ENCODE results near the gene AK5. TPM values are rescaled to one million over a fixed set of nuclear protein-coding genes. Genes with fewer than 3 reads are reported as not detected.
"Not testable (repeated sequence)": the region's sequence is repeated elsewhere in the genome, so short reads cannot be mapped to it uniquely, and the experiment has no call there.

Gene AK5
- total and polyA plus RNA-seq, 3 donors from 2014 or later = 28.0 to 40.4 (median 28.7) TPM

GRCh38 chr1:77416692-77417450, 135.1 kb downstream of the AK5 start:
- 86 to 89% methylated on average over 5 of the region's 5 CpGs for WGBS, 2 donors
- no peaks in the 10 kb centered on the region for H3K4me1 ChIP-seq
- no peak overlapping the region for H3K4me3 ChIP-seq
- no peaks in the 10 kb centered on the region for H3K36me3 ChIP-seq (ENCODE audit: low read depth, missing control alignments)
- intact Hi-C loops (cut with DNase I; ENCODE audit: low total_unique reads) = no loop called here
- H3K9me3 ChIP-seq = no peaks in the 10 kb centered on the region
- TF ChIP-seq CTCF (IDR thresholded peaks at IDR 0.05) (no peak), POLR2A (IDR thresholded peaks at IDR 0.05) (no peak)
- DNase-seq = no peak
- no peak overlapping the region for H3K27ac ChIP-seq
- no peaks in the 10 kb centered on the region for H3K27me3 ChIP-seq

- 87 to 97% methylated on average over 3 of the region's 3 CpGs for WGBS, 2 donors
- DNase-seq; intact Hi-C loops (cut with DNase I; ENCODE audit: low total_unique reads); H3K27ac ChIP-seq; H3K36me3 ChIP-seq (ENCODE audit: low read depth, missing control alignments); H3K4me3 ChIP-seq; H3K27me3 ChIP-seq; H3K9me3 ChIP-seq; H3K4me1 ChIP-seq: not testable (repeated sequence)
These were observed 136.2 kb downstream of the AK5 start for GRCh38 chr1:77418055-77418454.

GRCh38 chr1:77421504-77422233, 139.8 kb downstream of the AK5 start:
- TF ChIP-seq POLR2A (IDR thresholded peaks at IDR 0.05) = no peak
- TF ChIP-seq CTCF (IDR thresholded peaks at IDR 0.05) = no peak
- H3K27me3 ChIP-seq = no peaks in the 10 kb centered on the region
- H3K4me1 ChIP-seq = no peaks in the 10 kb centered on the region
- DNase-seq = no peak
- H3K4me3 ChIP-seq = no peak overlapping the region
- intact Hi-C loops (cut with DNase I; ENCODE audit: low total_unique reads) = no loop called here
- no peaks in the 10 kb centered on the region for H3K36me3 ChIP-seq (ENCODE audit: low read depth, missing control alignments)
- no peak overlapping the region for H3K27ac ChIP-seq
- H3K9me3 ChIP-seq = no peaks in the 10 kb centered on the region
- WGBS, 2 donors = 87 to 91% methylated on average over 3 of the region's 3 CpGs

GRCh38 chr1:77424236-77424635, 142.4 kb downstream of the AK5 start:
- no peaks in the 10 kb centered on the region for H3K36me3 ChIP-seq (ENCODE audit: low read depth, missing control alignments)
- TF ChIP-seq CTCF (IDR thresholded peaks at IDR 0.05) = no peak
- no peak for DNase-seq
- no peaks in the 10 kb centered on the region for H3K9me3 ChIP-seq
- H3K4me1 ChIP-seq = no peaks in the 10 kb centered on the region
- no peaks in the 10 kb centered on the region for H3K27me3 ChIP-seq
- H3K4me3 ChIP-seq = no peak overlapping the region
- intact Hi-C loops (cut with DNase I; ENCODE audit: low total_unique reads) = no loop called here
- no peak overlapping the region for H3K27ac ChIP-seq

GRCh38 chr1:77428068-77428467, 146.2 kb downstream of the AK5 start:
- no peak overlapping the region for H3K27ac ChIP-seq
- H3K27me3 ChIP-seq = no peaks in the 10 kb centered on the region
- H3K36me3 ChIP-seq (ENCODE audit: low read depth, missing control alignments) = no peaks in the 10 kb centered on the region
- WGBS, 2 donors = 84 to 88% methylated on average over 1 of the region's 1 CpG
- no peak overlapping the region for H3K4me3 ChIP-seq
- H3K4me1 ChIP-seq = no peaks in the 10 kb centered on the region
- TF ChIP-seq POLR2A (IDR thresholded peaks at IDR 0.05) (no peak), CTCF (IDR thresholded peaks at IDR 0.05) (no peak)
- no peak for DNase-seq
- no peaks in the 10 kb centered on the region for H3K9me3 ChIP-seq
- intact Hi-C loops (cut with DNase I; ENCODE audit: low total_unique reads) = no loop called here
